ENCODE results near the gene ANO8. TPM values are rescaled to one million over a fixed set of nuclear protein-coding genes. Genes with fewer than 3 reads are reported as not detected.

ANO8 gene
- total and polyA plus RNA-seq, 12 donors, result 4.4 to 78.0 (median 27.9) TPM

DNA sequence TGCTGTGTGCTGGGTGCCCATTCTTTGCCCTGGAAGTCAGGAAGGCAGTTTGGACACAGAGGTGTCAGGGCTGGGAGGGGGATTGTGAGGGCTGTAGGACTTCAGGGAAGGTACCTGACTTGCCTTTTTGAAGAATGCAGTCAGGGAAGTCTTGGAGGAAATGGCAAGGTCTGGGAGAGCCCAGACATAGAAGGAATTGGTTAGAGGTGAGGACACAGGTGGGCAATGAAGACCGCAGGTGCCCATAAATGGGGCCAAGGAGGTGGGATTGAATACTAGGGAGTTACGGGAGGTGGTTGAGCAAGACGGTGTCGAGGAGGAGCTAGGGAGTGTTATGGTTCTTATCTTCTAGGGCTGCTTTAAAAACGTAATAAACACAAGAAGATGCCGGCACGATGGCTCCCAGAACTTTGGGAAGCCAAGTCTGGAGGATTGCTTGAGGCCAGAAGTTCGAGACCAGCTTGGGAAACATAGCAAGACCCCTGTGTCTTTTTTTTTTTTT, 26.7 kb downstream of the ANO8 start:
- TF ChIP-seq CTCF (IDR thresholded peaks at IDR 0.05) (no peak), POLR2A (IDR thresholded peaks at IDR 0.05) (no peak)
- Histone ChIP-seq H3K27ac (no peak overlapping the region), H3K4me3 (no peak overlapping the region), H3K4me1 (replicated peaks in 1 of 2) (peaks cover 52 to 67% of the 10 kb centered on the region in 2 donors), H3K27me3 (no peaks in the 10 kb centered on the region), H3K36me3 (replicated peaks in 1 of 2) (no peaks in the 10 kb centered on the region), H3K9me3 (replicated peaks in 1 of 3) (no peaks in the 10 kb centered on the region)
- intact Hi-C loops (cut with DNase I), result loop anchor here in 1 of 2 donors (10.0 kb wide), 1 partner anchor 77 kb away; no protein-coding TSS in a partner anchor
- WGBS, 4 donors, result 88 to 92% (median 90%) methylated on average over 8 of the region's 8 CpGs
- DNase-seq, result no peak

GRCh38 chr19:17306285-17306714, 28.4 kb downstream of the ANO8 start:
- Histone ChIP-seq H3K4me1 (replicated peaks in 1 of 2) (peaks cover 46 to 62% of the 10 kb centered on the region in 2 donors), H3K27ac (peak overlapping the region; percentile 81 to 97 (median 90)), H3K27me3 (no peaks in the 10 kb centered on the region), H3K36me3 (replicated peaks in 1 of 2) (no peaks in the 10 kb centered on the region), H3K9me3 (replicated peaks in 1 of 3) (no peaks in the 10 kb centered on the region), H3K4me3 (peak overlapping the region; percentile 24 to 75 (median 67))
- 5 to 14% (median 9%) methylated on average over 23 to 28 of the region's 28 CpGs for WGBS, 4 donors
- no peak for DNase-seq
- TF ChIP-seq CTCF (IDR thresholded peaks at IDR 0.05) (no peak), POLR2A (IDR thresholded peaks at IDR 0.05) (no peak)
- intact Hi-C loops (cut with DNase I), result loop anchor here in 1 of 2 donors (10.0 kb wide), 1 partner anchor 79 kb away; no protein-coding TSS in a partner anchor

DNA sequence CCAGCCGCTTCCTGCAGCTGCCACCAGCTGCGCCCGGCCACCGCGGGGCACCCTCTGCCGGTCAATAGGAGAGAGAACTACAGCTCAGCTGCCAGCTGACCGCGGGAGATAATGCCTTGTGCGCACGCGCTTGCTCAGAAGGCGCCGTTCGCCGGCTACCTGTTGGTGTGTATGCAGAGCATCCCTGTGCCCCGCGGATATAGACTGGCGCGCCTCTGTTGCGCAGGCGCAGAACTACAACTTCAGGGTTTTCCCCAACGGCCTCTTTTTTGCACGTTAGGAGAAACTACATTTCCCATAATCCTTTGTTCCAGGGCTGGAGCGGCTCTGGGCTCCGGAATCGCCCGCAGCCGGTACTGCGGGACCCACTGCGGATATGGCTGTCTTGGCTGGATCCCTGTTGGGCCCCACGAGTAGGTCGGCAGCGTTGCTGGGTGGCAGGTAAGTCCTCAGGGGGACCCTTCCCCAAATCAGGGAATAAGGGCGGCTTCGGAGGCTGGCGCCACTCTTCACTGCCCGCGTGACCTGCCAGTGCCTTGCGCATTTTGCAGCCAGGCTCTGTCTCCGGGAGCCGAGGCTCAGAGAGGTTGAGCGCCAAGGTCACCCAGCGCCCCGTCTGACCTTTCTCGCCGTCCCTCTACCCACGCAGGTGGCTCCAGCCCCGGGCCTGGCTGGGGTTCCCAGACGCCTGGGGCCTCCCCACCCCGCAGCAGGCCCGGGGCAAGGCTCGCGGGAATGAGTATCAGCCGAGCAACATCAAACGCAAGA, 29.0 kb downstream of the ANO8 start, which contains the start of gene MRPL34:
Gene MRPL34 (plus strand): TSS at position 356 of the 768 bp plus-strand sequence. CDS start 21 bp downstream, at position 377.
- peak; percentile 97 to 99 (median 99) for DNase-seq
- H3K27me3 ChIP-seq, result no peaks in the 10 kb centered on the region
- TF ChIP-seq POLR2A (IDR thresholded peaks at IDR 0.05) (peak; percentile 34 to 92), CTCF (IDR thresholded peaks at IDR 0.05) (peak; percentile 70 to 95 (median 94))
- no peaks in the 10 kb centered on the region for H3K9me3 ChIP-seq (replicated peaks in 1 of 3)
- peaks cover 42 to 56% of the 10 kb centered on the region in 2 donors for H3K4me1 ChIP-seq (replicated peaks in 1 of 2)
- H3K36me3 ChIP-seq (replicated peaks in 1 of 2), result no peaks in the 10 kb centered on the region
- H3K27ac ChIP-seq, result peak within 1 kb of the TSS; percentile 81 to 97 (median 90)
- 0 to 1% (median 0%) methylated on average over 6 to 55 of the region's 55 CpGs for WGBS, 4 donors
- H3K4me3 ChIP-seq, result peak within 1 kb of the TSS; percentile 24 to 75 (median 67)
- intact Hi-C loops (cut with DNase I), result loop anchor here in 1 of 2 donors (10.0 kb wide), 1 partner anchor 79 kb away; no protein-coding TSS in a partner anchor

- TF ChIP-seq POLR2A (IDR thresholded peaks at IDR 0.05) (no peak), CTCF (IDR thresholded peaks at IDR 0.05) (no peak)
- WGBS, 4 donors, result 0 to 1% (median 0%) methylated on average over 4 to 7 of the region's 7 CpGs
- H3K4me3 ChIP-seq, result peak overlapping the region in 1 of 4 donors; percentile 75
- no peak for DNase-seq
- no peaks in the 10 kb centered on the region for H3K27me3 ChIP-seq
- H3K36me3 ChIP-seq (replicated peaks in 1 of 2), result no peaks in the 10 kb centered on the region
- H3K9me3 ChIP-seq (replicated peaks in 1 of 3), result no peaks in the 10 kb centered on the region
- intact Hi-C loops (cut with DNase I), result loop anchor here in 1 of 2 donors (10.0 kb wide), 1 partner anchor 80 kb away; no protein-coding TSS in a partner anchor
- H3K4me1 ChIP-seq (replicated peaks in 1 of 2), result peaks cover 37 to 51% of the 10 kb centered on the region in 2 donors
- peak overlapping the region; percentile 81 to 97 (median 90) for H3K27ac ChIP-seq
These were observed 29.5 kb downstream of the ANO8 start for GRCh38 chr19:17305216-17305516.

Measured in adrenal gland (tissue), 12 donors.